RWPE2 (cell line): ENCODE measurements around the gene SLC47A2.

ENCODE experiments used
- ATAC-seq: fragments of 200-7000 bp; cut with Tn5 transposase; 3 replicates; pipeline ENCODE4 v1.9.1; 2021; ENCODE audit warnings: low read depth
- DNase-seq: peaks from one replicate; pipeline ENCODE4 v3.0.0-alpha.2; 2020; ENCODE audit warnings: low spot score
- H3K27ac ChIP-seq: fragments of 450-650 bp; 2 replicates; pipeline ENCODE4 v1.5.1; 2017; ENCODE audit warnings: mild to moderate bottlenecking; ENCODE audit not compliant: poor library complexity, severe bottlenecking
- H3K27me3 ChIP-seq: fragments of 250-450 bp; sonication (Bioruptor Pico); 2 replicates; pipeline ENCODE4 v1.5.1; 2021; ENCODE audit warnings: mild to moderate bottlenecking, moderate library complexity; ENCODE audit not compliant: insufficient read depth, poor library complexity, severe bottlenecking
- H3K36me3 ChIP-seq: fragments of 250-450 bp; sonication (Bioruptor Pico); 2 replicates; pipeline ENCODE4 v1.5.1; 2020; ENCODE audit warnings: low read depth, mild to moderate bottlenecking, moderate library complexity
- H3K4me1 ChIP-seq: fragments of 250-450 bp; sonication (Bioruptor Pico); 2 replicates; pipeline ENCODE4 v1.5.1; 2021; ENCODE audit warnings: mild to moderate bottlenecking, moderate library complexity; ENCODE audit not compliant: insufficient read depth, poor library complexity, severe bottlenecking
- H3K4me3 ChIP-seq: fragments of 250-450 bp; sonication (Bioruptor Pico); 2 replicates; pipeline ENCODE4 v1.5.1; 2021; ENCODE audit warnings: mild to moderate bottlenecking, moderate library complexity; ENCODE audit not compliant: severe bottlenecking
- H3K9me3 ChIP-seq: fragments of 250-450 bp; sonication (Bioruptor Pico); 2 replicates; pipeline ENCODE4 v1.5.1; 2021; ENCODE audit warnings: mild to moderate bottlenecking, moderate library complexity; ENCODE audit not compliant: severe bottlenecking
- CTCF ChIP-seq: fragments of 450-650 bp; IDR thresholded peaks from one replicate; pipeline ENCODE4 v1.5.1; 2017; ENCODE audit warnings: mild to moderate bottlenecking, moderate library complexity; ENCODE audit not compliant: poor library complexity, severe bottlenecking

The SLC47A2 gene

GRCh38 chr17:19755821-19756510, 39.6 kb upstream of the SLC47A2 start:
- H3K4me1 ChIP-seq = peaks cover 27% of the 10 kb centered on the region
- H3K4me3 ChIP-seq = no peak overlapping the region
- no peaks in the 10 kb centered on the region for H3K9me3 ChIP-seq
- peak; percentile 28 for DNase-seq
- TF ChIP-seq CTCF = no peak
- no peaks in the 10 kb centered on the region for H3K27me3 ChIP-seq
- H3K36me3 ChIP-seq = no peaks in the 10 kb centered on the region
- H3K27ac ChIP-seq = no peak overlapping the region
- ATAC-seq = no peak

GRCh38 chr17:19755392-19755791, 39.0 kb upstream of the SLC47A2 start:
- H3K4me1 ChIP-seq = peaks cover 27% of the 10 kb centered on the region
- ATAC-seq (no peak), DNase-seq (no peak)
- no peak overlapping the region for H3K27ac ChIP-seq
- no peak overlapping the region for H3K4me3 ChIP-seq
- H3K27me3 ChIP-seq = no peaks in the 10 kb centered on the region
- H3K36me3 ChIP-seq = no peaks in the 10 kb centered on the region
- H3K9me3 ChIP-seq = no peaks in the 10 kb centered on the region
- no peak for TF ChIP-seq CTCF

- Histone ChIP-seq H3K9me3 (no peaks in the 10 kb centered on the region), H3K36me3 (no peaks in the 10 kb centered on the region), H3K4me1 (peaks cover 27% of the 10 kb centered on the region), H3K4me3 (no peak overlapping the region), H3K27ac (peak overlapping the region; percentile 94), H3K27me3 (no peaks in the 10 kb centered on the region)
- TF ChIP-seq CTCF = peak; percentile 89
- ATAC-seq = peak; percentile 46
- DNase-seq = peak; percentile 52
Observed at GRCh38 chr17:19753661-19754463, 37.5 kb upstream of the SLC47A2 start.

- DNase-seq (peak; percentile 97), ATAC-seq (peak; percentile 93)
- Histone ChIP-seq H3K36me3 (no peaks in the 10 kb centered on the region), H3K9me3 (no peaks in the 10 kb centered on the region), H3K4me3 (no peak overlapping the region), H3K27me3 (no peaks in the 10 kb centered on the region), H3K27ac (peak overlapping the region; percentile 94), H3K4me1 (peaks cover 35% of the 10 kb centered on the region)
- TF ChIP-seq CTCF = no peak
Observed at GRCh38 chr17:19753051-19753509, 36.7 kb upstream of the SLC47A2 start.
